ENCODE measurements around the gene MAML2.

The MAML2 gene

DNA sequence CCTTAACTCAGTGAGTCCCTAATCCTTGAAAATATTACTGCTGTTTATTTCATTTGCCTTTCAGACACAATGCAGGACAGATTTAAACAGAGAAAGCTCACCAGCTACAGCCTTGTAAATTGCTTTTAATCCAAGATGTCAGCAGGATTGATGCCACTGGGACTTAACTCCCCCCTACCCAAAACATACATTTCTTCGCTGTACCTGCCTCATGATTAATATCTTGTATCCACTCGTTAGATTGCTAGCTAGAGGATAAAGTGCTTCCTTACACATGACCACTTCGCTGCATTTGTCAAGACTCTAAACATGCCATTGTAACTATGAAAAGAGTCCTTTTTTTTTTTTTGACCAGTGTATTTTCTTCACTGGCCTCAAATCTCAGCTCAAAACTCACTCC, 236.3 kb downstream of the MAML2 start:
- H3K36me3 ChIP-seq (ENCODE audit: control insufficient read depth, insufficient read depth, low read length), result no peaks in the 10 kb centered on the region
- no peak overlapping the region for H3K4me3 ChIP-seq (ENCODE audit: extremely low read depth, insufficient read depth, low read length, poor library complexity, severe bottlenecking)
- WGBS, 2 experiments (ENCODE audit: insufficient coverage in 2 of 2), result 92 to 100% methylated on average over 2 of the region's 3 CpGs
- no peaks in the 10 kb centered on the region for H3K9me3 ChIP-seq (ENCODE audit: control insufficient read depth, low read length)
- no peak overlapping the region for H3K27ac ChIP-seq (ENCODE audit: low read depth, low read length, severe bottlenecking)
- H3K4me1 ChIP-seq (ENCODE audit: control insufficient read depth, insufficient read depth, low read length, poor library complexity, severe bottlenecking), result peaks cover 14% of the 10 kb centered on the region

DNA sequence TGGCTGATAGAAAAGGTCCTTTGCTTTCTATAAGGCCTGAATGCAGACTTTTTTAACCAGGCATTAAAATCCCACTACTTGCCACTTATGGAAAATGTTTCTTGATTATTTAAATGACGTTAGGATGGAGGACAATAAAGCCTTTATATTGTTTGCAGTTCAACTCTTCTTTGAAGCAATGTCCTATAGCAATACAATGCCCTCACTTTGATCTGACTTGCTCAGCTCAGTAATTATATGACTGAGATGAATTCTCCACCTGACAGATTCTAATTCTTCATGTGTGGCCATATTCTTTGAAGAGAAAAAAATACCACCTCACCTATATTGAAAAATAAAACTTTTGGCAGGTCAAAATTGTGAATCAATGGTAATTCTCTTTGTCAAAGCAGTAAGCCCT, 237.1 kb downstream of the MAML2 start:
- peaks cover 14% of the 10 kb centered on the region for H3K4me1 ChIP-seq (ENCODE audit: control insufficient read depth, insufficient read depth, low read length, poor library complexity, severe bottlenecking)
- H3K9me3 ChIP-seq (ENCODE audit: control insufficient read depth, low read length), result no peaks in the 10 kb centered on the region
- WGBS, 2 experiments (ENCODE audit: insufficient coverage in 2 of 2), result no CpG with 5 or more reads among the region's 1 CpG
- no peaks in the 10 kb centered on the region for H3K36me3 ChIP-seq (ENCODE audit: control insufficient read depth, insufficient read depth, low read length)
- H3K27ac ChIP-seq (ENCODE audit: low read depth, low read length, severe bottlenecking), result no peak overlapping the region
- H3K4me3 ChIP-seq (ENCODE audit: extremely low read depth, insufficient read depth, low read length, poor library complexity, severe bottlenecking), result no peak overlapping the region

DNA sequence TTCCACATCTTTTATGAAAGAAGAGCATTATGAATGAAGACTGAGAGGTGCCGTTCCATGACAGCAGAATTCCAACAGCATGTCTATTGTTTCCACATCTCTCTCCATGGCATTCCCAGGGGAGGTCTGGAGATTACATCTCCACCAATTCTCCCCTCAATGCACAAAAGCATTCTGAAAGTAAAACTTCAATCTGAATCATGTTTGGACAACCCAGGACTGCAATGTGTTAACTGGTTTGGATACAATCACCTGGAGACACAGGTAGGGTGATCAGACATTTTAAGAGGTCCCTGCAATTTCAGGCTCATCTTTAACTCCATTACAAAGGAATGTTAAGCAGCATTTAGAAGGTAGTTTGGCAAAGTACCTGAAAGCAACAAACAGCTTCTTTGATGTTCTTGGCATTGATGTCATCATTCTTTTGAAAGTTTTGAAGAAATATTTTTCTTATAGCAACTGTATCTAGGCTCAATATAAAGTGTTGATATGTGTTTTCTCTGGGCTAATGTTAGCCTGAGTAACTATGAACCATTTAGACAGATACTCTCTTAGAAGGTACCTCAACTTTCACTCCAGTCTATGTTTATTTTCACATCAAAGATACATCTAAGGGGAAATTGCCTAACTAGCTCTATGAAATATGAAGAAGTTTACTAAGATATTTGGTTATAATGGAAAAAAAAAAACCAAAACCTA, 237.6 kb downstream of the MAML2 start:
- no CpG with 5 or more reads among the region's 1 CpG for WGBS, 2 experiments (ENCODE audit: insufficient coverage in 2 of 2)
- no peak overlapping the region for H3K27ac ChIP-seq (ENCODE audit: low read depth, low read length, severe bottlenecking)

DNA sequence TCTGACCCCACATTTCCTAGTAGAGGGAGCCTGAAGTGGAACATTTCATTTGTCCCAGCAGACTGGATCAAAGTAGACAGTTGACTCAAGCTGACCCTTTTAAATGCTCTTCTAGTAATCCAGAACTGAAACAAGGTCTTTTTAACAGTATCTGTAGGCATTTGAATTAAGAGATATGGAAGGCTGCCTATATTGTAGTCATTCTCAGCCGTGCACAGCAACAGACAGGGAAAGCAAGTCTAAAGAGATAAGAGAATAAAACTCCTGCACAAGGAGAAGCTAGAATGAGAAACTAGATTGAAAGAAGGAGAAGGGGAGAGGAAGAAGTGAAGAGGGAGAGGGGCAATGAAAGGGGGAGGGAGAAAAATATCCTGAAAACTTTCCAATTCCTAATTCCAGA, 238.5 kb downstream of the MAML2 start:
- WGBS, 2 experiments (ENCODE audit: insufficient coverage in 2 of 2), result 75 to 92% methylated on average over 1 of the region's 1 CpG
- no peaks in the 10 kb centered on the region for H3K9me3 ChIP-seq (ENCODE audit: control insufficient read depth, low read length)
- no peaks in the 10 kb centered on the region for H3K36me3 ChIP-seq (ENCODE audit: control insufficient read depth, insufficient read depth, low read length)
- H3K4me1 ChIP-seq (ENCODE audit: control insufficient read depth, insufficient read depth, low read length, poor library complexity, severe bottlenecking), result peaks cover 14% of the 10 kb centered on the region
- H3K4me3 ChIP-seq (ENCODE audit: extremely low read depth, insufficient read depth, low read length, poor library complexity, severe bottlenecking), result no peak overlapping the region
- no peak overlapping the region for H3K27ac ChIP-seq (ENCODE audit: low read depth, low read length, severe bottlenecking)

More for the DNA sequence above, 237.6 kb downstream of the MAML2 start:
- Histone ChIP-seq H3K36me3 (ENCODE audit: control insufficient read depth, insufficient read depth, low read length) (no peaks in the 10 kb centered on the region), H3K4me3 (ENCODE audit: extremely low read depth, insufficient read depth, low read length, poor library complexity, severe bottlenecking) (no peak overlapping the region), H3K9me3 (ENCODE audit: control insufficient read depth, low read length) (no peaks in the 10 kb centered on the region), H3K4me1 (ENCODE audit: control insufficient read depth, insufficient read depth, low read length, poor library complexity, severe bottlenecking) (peaks cover 14% of the 10 kb centered on the region)

DNA sequence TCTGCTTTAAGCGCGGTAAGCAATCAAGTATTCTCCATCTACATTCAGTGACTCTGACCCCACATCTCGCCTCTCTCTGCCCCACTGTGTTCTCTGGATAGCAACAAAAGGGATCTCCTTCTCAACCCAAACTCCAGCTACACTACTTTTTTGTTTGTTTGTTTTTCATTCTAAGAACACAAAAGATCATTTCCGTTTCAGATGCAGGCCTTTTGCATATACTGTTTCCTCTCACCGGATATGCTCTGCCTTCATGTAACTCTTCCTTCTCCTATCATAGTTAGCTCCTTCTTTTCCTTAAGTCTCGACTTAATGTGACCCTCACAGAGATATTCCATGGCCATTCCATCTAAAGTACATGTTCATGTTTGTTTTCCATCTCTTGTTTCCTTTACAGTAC, 239.3 kb downstream of the MAML2 start:
- Histone ChIP-seq H3K9me3 (ENCODE audit: control insufficient read depth, low read length) (no peaks in the 10 kb centered on the region), H3K27ac (ENCODE audit: low read depth, low read length, severe bottlenecking) (no peak overlapping the region), H3K4me1 (ENCODE audit: control insufficient read depth, insufficient read depth, low read length, poor library complexity, severe bottlenecking) (peaks cover 19% of the 10 kb centered on the region), H3K4me3 (ENCODE audit: extremely low read depth, insufficient read depth, low read length, poor library complexity, severe bottlenecking) (no peak overlapping the region), H3K36me3 (ENCODE audit: control insufficient read depth, insufficient read depth, low read length) (no peaks in the 10 kb centered on the region)
- 84 to 90% methylated on average over 6 of the region's 6 CpGs for WGBS, 2 experiments (ENCODE audit: insufficient coverage in 2 of 2)

DNA sequence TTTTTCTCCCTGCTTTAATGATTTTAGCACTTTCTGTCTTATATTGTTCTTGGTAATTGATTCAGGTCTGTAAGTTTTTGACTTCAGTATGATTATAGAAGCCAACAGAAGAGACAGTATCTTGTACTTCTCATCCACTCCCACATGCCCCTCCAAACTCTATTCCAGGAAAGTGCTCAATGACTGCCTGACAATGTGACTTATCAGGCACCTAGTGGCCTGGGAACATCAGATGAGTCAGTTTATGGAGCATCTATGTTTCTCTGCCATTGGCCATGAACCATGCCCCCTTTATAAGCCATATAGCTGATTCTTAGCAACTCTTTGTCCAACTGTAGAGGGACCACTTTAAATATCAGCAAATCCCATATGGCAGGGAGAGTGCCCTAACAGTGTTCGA, 239.9 kb downstream of the MAML2 start:
- Histone ChIP-seq H3K27ac (ENCODE audit: low read depth, low read length, severe bottlenecking) (peak overlapping the region; percentile 66), H3K9me3 (ENCODE audit: control insufficient read depth, low read length) (no peaks in the 10 kb centered on the region), H3K36me3 (ENCODE audit: control insufficient read depth, insufficient read depth, low read length) (no peaks in the 10 kb centered on the region), H3K4me3 (ENCODE audit: extremely low read depth, insufficient read depth, low read length, poor library complexity, severe bottlenecking) (no peak overlapping the region), H3K4me1 (ENCODE audit: control insufficient read depth, insufficient read depth, low read length, poor library complexity, severe bottlenecking) (peaks cover 26% of the 10 kb centered on the region)
- 100% methylated on average over 1 of the region's 1 CpG; no CpG with 5 or more reads in 1 of the 2 experiments for WGBS, 2 experiments (ENCODE audit: insufficient coverage in 2 of 2)

DNA sequence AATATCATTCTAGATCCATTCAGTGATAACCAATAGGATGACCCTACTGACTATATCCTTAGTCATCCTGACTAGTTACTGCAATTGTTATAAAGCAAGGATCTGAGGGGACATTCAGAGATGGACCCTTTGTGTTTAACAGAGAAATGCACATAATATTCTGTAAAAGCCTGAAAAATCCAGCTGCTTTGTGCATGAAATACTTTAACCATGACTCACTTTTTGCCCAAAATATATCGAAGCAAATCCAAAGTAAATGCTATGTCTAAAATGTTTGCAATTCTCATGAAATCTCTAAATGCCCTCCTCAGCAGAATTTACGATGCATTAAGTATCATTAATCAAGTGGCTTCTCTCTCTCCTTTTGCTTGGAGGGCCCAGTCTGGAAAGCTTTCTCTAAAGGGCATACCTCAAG, 240.3 kb downstream of the MAML2 start:
- Histone ChIP-seq H3K36me3 (ENCODE audit: control insufficient read depth, insufficient read depth, low read length) (no peaks in the 10 kb centered on the region), H3K4me3 (ENCODE audit: extremely low read depth, insufficient read depth, low read length, poor library complexity, severe bottlenecking) (no peak overlapping the region), H3K9me3 (ENCODE audit: control insufficient read depth, low read length) (no peaks in the 10 kb centered on the region), H3K27ac (ENCODE audit: low read depth, low read length, severe bottlenecking) (peak overlapping the region; percentile 66), H3K4me1 (ENCODE audit: control insufficient read depth, insufficient read depth, low read length, poor library complexity, severe bottlenecking) (peaks cover 26% of the 10 kb centered on the region)
- 83 to 94% methylated on average over 2 of the region's 2 CpGs for WGBS, 2 experiments (ENCODE audit: insufficient coverage in 2 of 2)

DNA sequence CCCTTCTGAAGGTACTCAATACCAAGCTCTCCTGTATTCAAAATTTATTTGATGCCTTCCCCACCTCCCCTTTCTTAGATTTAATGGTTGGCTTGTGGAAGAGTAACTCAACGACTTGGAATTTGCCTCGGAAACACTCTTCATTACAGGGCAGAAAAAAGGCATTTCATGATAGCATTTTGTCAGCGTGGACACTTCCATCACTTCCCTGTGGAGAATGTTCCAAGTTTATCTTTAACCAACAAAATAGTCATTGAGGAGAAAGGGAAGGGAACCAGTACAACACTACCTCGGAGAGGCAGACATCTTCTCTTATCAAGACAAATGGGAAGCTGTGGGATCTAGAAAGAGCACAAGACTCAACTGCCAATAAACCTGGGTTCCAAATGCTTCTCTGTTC, 241.8 kb downstream of the MAML2 start:
- Histone ChIP-seq H3K9me3 (ENCODE audit: control insufficient read depth, low read length) (no peaks in the 10 kb centered on the region), H3K36me3 (ENCODE audit: control insufficient read depth, insufficient read depth, low read length) (no peaks in the 10 kb centered on the region), H3K27ac (ENCODE audit: low read depth, low read length, severe bottlenecking) (no peak overlapping the region), H3K4me3 (ENCODE audit: extremely low read depth, insufficient read depth, low read length, poor library complexity, severe bottlenecking) (no peak overlapping the region), H3K4me1 (ENCODE audit: control insufficient read depth, insufficient read depth, low read length, poor library complexity, severe bottlenecking) (peaks cover 26% of the 10 kb centered on the region)
- WGBS, 2 experiments (ENCODE audit: insufficient coverage in 2 of 2), result no CpG with 5 or more reads among the region's 4 CpGs

DNA sequence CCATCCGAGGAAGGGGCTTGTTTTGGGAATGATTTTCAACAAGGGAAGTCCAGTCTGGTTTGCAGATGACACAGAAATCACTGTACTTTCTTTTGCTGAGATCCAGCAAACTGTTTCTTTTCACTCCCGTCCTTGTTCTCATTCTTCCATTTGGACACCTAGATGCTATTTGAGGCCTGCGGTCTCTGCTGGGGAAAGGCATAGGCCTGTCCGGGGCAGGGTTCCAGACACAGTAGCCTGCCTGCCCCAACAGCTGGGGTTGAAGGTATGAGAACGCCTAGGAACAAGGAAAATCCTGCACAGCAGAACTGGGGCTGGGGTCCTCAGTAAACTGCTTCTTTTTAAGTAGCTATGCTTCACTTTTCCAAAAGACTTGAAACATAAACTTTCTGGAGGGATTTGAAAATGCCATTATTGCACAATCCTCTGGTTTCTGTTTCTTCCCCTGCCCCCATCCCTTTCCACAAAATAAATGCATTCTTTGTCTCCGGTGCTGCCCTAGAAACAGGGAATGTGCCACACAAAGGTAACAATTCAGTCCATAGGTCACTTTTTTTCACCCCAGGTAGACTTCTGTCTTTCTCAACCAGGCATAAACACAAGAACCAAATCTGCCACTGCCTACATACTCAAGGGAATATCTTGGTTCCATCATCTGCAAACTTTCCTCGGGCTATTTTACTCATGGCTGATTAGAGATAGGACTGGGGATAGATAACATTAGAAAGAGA, 244.3 kb downstream of the MAML2 start:
- 82 to 89% methylated on average over 6 of the region's 7 CpGs for WGBS, 2 experiments (ENCODE audit: insufficient coverage in 2 of 2)
- peaks cover 3% of the 10 kb centered on the region for H3K36me3 ChIP-seq (ENCODE audit: control insufficient read depth, insufficient read depth, low read length)
- H3K4me1 ChIP-seq (ENCODE audit: control insufficient read depth, insufficient read depth, low read length, poor library complexity, severe bottlenecking), result peaks cover 22% of the 10 kb centered on the region
- no peak overlapping the region for H3K4me3 ChIP-seq (ENCODE audit: extremely low read depth, insufficient read depth, low read length, poor library complexity, severe bottlenecking)
- H3K9me3 ChIP-seq (ENCODE audit: control insufficient read depth, low read length), result no peaks in the 10 kb centered on the region
- H3K27ac ChIP-seq (ENCODE audit: low read depth, low read length, severe bottlenecking), result no peak overlapping the region

DNA sequence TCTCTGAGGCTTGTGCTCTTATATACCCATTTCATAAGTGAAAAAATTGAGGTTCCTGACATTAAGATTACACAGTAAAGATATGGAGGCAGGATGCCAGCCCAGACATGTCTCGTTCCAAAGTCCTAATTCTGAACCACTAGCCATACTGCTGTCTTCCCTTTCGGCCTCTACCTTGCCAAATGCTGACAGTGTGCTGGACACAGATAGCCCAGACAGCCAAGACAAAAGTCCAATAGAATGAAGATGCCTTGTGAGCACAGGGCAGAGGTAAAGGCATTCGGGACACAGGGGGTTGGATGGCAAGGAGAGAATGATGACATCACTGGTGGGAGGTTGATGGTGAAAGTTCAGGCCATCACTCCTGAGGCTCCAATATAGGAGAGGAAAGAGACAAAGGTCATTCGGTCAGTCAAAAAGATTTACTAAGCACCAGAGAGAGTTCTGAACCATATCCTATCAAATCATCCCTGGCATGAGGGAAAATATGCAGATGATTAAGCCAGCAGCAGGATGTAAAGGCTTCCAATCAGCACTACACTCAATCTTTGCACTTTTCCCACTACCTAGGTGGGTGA, 245.1 kb downstream of the MAML2 start:
- Histone ChIP-seq H3K9me3 (ENCODE audit: control insufficient read depth, low read length) (no peaks in the 10 kb centered on the region), H3K27ac (ENCODE audit: low read depth, low read length, severe bottlenecking) (no peak overlapping the region), H3K36me3 (ENCODE audit: control insufficient read depth, insufficient read depth, low read length) (peaks cover 9% of the 10 kb centered on the region), H3K4me1 (ENCODE audit: control insufficient read depth, insufficient read depth, low read length, poor library complexity, severe bottlenecking) (peaks cover 15% of the 10 kb centered on the region), H3K4me3 (ENCODE audit: extremely low read depth, insufficient read depth, low read length, poor library complexity, severe bottlenecking) (no peak overlapping the region)
- 100% methylated on average over 3 of the region's 4 CpGs; no CpG with 5 or more reads in 1 of the 2 experiments for WGBS, 2 experiments (ENCODE audit: insufficient coverage in 2 of 2)

DNA sequence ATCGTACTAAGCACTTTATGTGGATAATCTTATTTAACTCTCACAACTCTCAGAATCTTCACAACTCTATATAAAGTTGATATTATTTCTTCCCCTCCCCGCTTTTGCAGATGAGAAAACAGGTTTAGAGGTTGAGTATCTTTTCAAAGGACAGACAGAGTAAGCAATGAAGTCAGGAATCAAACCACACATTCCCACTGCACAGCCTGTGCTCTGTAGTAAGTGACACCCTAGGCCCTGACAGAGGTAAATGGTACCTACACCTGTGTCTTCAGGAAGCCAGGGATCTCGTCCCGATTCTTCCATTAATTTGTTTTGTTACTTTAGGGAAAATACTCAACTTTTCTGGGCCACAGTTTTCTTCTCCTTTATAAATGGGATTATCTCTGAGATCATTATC, 246.6 kb downstream of the MAML2 start:
- H3K4me1 ChIP-seq (ENCODE audit: control insufficient read depth, insufficient read depth, low read length, poor library complexity, severe bottlenecking), result peaks cover 15% of the 10 kb centered on the region
- H3K27ac ChIP-seq (ENCODE audit: low read depth, low read length, severe bottlenecking), result no peak overlapping the region
- WGBS, 2 experiments (ENCODE audit: insufficient coverage in 2 of 2), result 100% methylated on average over 2 of the region's 4 CpGs; no CpG with 5 or more reads in 1 of the 2 experiments
- no peak overlapping the region for H3K4me3 ChIP-seq (ENCODE audit: extremely low read depth, insufficient read depth, low read length, poor library complexity, severe bottlenecking)
- no peaks in the 10 kb centered on the region for H3K9me3 ChIP-seq (ENCODE audit: control insufficient read depth, low read length)
- peaks cover 21% of the 10 kb centered on the region for H3K36me3 ChIP-seq (ENCODE audit: control insufficient read depth, insufficient read depth, low read length)

Measured in mesodermal cell (in vitro differentiated cells).